Renal cortex interstitium (tissue), 15 donors: ENCODE data around the gene ALG1. TPM values are rescaled to one million over a fixed set of nuclear protein-coding genes. Genes with fewer than 3 reads are reported as not detected.

Experiments used
- DNase-seq, 11 donors: peaks; one replicate each; pipeline ENCODE4 v3.0.0-alpha.2; 2013; ENCODE audit warnings: low read depth in 9 of 11, low spot score in 4 of 11; ENCODE audit errors: extremely low read depth in 1 of 11
- long read RNA-seq, 16 experiments: transcript quantifications; one replicate each; lab custom pipeline, GENCODE V29; 2026
- polyA plus RNA-seq, 3 donors: library from polyadenylated mRNA; unstranded; fragments of 120-200 nt; gene quantifications; one replicate each; pipeline ENCODE4 v1.2.1, GENCODE V29; 2013; ENCODE audit not compliant: insufficient read length in 3 of 3

ALG1 gene, protein sequence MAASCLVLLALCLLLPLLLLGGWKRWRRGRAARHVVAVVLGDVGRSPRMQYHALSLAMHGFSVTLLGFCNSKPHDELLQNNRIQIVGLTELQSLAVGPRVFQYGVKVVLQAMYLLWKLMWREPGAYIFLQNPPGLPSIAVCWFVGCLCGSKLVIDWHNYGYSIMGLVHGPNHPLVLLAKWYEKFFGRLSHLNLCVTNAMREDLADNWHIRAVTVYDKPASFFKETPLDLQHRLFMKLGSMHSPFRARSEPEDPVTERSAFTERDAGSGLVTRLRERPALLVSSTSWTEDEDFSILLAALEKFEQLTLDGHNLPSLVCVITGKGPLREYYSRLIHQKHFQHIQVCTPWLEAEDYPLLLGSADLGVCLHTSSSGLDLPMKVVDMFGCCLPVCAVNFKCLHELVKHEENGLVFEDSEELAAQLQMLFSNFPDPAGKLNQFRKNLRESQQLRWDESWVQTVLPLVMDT
- 10 to 100 TPM; 21.9 to 26.6 (median 24.9) TPM for polyA plus RNA-seq
- long read RNA-seq, donor 1, partial matches to known transcripts = 0 of 3 reads
- long read RNA-seq, donor 1, other reads (novel, unspliced or antisense) = 0 of 3 reads
- long read RNA-seq, donor 2, transcript ALG1-201 (13 exons, 2,132 nt) = major isoform, 7 of 7 reads
- long read RNA-seq, donor 2, partial matches to known transcripts = 0 of 7 reads
- long read RNA-seq, donor 2, other reads (novel, unspliced or antisense) = 0 of 7 reads
- long read RNA-seq, donor 3, transcript ALG1-201 (13 exons, 2,132 nt) = major isoform, 7 of 8 reads
- long read RNA-seq, donor 3, partial matches to known transcripts = 0 of 8 reads
- long read RNA-seq, donor 3, other reads (novel, unspliced or antisense) = 0 of 8 reads
- long read RNA-seq, donor 4, transcript ALG1-201 (13 exons, 2,132 nt) = major isoform, 10 of 10 reads
- long read RNA-seq, donor 4, partial matches to known transcripts = 0 of 10 reads
- long read RNA-seq, donor 4, other reads (novel, unspliced or antisense) = 0 of 10 reads
- long read RNA-seq, donor 5 = 0 reads
- long read RNA-seq, donor 6, partial matches to known transcripts = 8 of 12 reads
- long read RNA-seq, donor 6, other reads (novel, unspliced or antisense) = 0 of 12 reads
- long read RNA-seq, donor 7, transcript ALG1-201 (13 exons, 2,132 nt) = major isoform, 11 of 11 reads
- long read RNA-seq, donor 7, partial matches to known transcripts = 0 of 11 reads
- long read RNA-seq, donor 7, other reads (novel, unspliced or antisense) = 0 of 11 reads
- long read RNA-seq, donor 8 = 0 reads
- long read RNA-seq, donor 9, transcript ALG1-201 (13 exons, 2,132 nt) = major isoform, 11 of 11 reads
- long read RNA-seq, donor 9, partial matches to known transcripts = 0 of 11 reads
- long read RNA-seq, donor 9, other reads (novel, unspliced or antisense) = 0 of 11 reads
- long read RNA-seq, donor 10, partial matches to known transcripts = 0 of 10 reads
- long read RNA-seq, donor 10, other reads (novel, unspliced or antisense) = 7 of 10 reads
- long read RNA-seq, donor 11, transcript ALG1-201 (13 exons, 2,132 nt) = major isoform, 9 of 9 reads
- long read RNA-seq, donor 11, partial matches to known transcripts = 0 of 9 reads
- long read RNA-seq, donor 11, other reads (novel, unspliced or antisense) = 0 of 9 reads
- long read RNA-seq, donor 12, partial matches to known transcripts = 0 of 4 reads
- long read RNA-seq, donor 12, other reads (novel, unspliced or antisense) = 0 of 4 reads
- long read RNA-seq, donor 13 = 0 reads
- long read RNA-seq, donor 14, transcript ALG1-201 (13 exons, 2,132 nt) = major isoform, 5 of 5 reads
- long read RNA-seq, donor 14, partial matches to known transcripts = 0 of 5 reads
- long read RNA-seq, donor 14, other reads (novel, unspliced or antisense) = 0 of 5 reads
- long read RNA-seq, donor 15, transcript ALG1-201 (13 exons, 2,132 nt) = major isoform, 6 of 6 reads
- long read RNA-seq, donor 15, partial matches to known transcripts = 0 of 6 reads
- long read RNA-seq, donor 15, other reads (novel, unspliced or antisense) = 0 of 6 reads
- long read RNA-seq, donor 16, transcript ALG1-201 (13 exons, 2,132 nt) = major isoform, 27 of 32 reads
- long read RNA-seq, donor 16, partial matches to known transcripts = 5 of 32 reads
- long read RNA-seq, donor 16, other reads (novel, unspliced or antisense) = 0 of 32 reads

DNA sequence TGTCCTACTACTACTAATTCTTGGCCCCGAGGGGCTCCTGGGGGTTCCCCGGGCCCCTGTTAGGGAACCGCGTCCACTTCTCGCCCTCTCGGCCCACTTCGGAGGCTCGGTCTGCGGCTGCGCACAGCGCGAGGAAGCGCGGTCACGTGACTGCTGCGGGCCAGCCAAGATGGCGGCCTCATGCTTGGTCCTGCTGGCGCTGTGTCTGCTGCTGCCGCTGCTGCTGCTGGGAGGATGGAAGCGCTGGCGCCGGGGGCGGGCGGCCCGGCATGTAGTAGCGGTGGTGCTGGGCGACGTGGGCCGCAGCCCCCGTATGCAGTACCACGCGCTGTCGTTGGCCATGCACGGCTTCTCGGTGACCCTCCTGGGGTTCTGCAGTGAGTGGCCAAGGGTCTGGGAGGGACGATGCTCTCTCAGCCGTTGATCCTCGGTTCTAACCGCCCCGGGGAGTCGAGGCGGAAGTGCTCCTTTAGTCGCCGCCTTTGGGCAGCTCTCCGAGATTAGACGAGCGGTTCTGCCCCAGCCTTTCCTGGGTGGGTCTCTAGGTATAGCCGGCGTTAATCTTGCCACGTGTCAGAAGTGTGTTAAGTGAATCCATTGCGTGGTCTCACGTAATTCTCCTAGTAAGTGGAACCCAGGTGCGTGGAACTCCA lies at the start of gene ALG1:
Gene ALG1 (plus strand): TSS at position 163 of the 653 bp plus-strand sequence. CDS start 7 bp downstream, at position 170.
- peak; percentile 66 to 88 (median 83) for DNase-seq

DNA sequence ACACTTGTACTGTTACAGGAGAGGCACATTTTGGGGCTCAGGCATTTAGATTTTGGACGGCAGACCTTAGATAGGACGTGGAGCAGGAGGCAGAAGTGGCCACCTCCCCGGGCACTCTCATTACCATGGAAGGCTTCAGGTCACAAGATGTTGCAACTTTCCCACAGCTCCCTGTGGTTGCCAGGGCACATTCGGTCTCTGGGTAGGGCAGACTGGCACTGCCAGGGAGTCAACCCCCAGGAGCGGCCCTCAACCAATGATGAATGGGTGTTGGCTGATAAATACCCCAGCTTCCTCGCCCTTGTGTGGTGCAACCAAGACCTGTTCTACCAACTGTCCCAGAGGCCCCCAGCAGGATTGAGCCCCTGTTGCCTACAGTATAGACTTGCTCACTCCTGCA lies 49.1 kb upstream of the ALG1 start:
- DNase-seq = no peak

- no peak for DNase-seq
Observed at GRCh38 chr16:5024632-5025031, 47.0 kb upstream of the ALG1 start.

DNA sequence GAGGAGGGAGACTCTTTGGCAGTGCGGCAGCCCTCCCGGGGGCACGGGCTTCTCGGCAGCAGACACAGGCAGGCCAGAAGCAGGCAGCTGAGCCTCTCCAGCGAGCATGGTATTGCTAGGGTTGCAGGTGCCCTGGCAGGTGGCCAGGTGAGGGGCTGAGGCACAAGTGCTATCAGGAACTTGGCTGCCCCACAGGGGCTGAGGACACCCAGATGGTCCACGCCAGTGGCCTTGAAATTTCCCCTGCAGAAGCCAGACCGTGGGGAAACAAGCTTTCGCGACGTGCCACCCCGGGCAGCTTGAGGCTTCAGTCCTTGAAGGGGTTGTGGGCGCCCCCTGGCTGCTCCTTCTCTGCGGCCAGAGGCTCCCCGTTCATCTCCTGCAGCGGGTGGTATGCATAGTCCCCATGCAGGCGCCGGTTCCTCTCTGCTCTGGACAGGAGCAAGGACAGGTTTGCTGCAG lies 46.4 kb upstream of the ALG1 start:
- no peak for DNase-seq

- DNase-seq = no peak
Observed at GRCh38 chr16:5026664-5027063, 45.0 kb upstream of the ALG1 start.

GRCh38 chr16:5027086-5027485 lies 44.6 kb upstream of the ALG1 start:
- DNase-seq = no peak

- no peak for DNase-seq
Observed at GRCh38 chr16:5027575-5028235, 43.9 kb upstream of the ALG1 start.

DNA sequence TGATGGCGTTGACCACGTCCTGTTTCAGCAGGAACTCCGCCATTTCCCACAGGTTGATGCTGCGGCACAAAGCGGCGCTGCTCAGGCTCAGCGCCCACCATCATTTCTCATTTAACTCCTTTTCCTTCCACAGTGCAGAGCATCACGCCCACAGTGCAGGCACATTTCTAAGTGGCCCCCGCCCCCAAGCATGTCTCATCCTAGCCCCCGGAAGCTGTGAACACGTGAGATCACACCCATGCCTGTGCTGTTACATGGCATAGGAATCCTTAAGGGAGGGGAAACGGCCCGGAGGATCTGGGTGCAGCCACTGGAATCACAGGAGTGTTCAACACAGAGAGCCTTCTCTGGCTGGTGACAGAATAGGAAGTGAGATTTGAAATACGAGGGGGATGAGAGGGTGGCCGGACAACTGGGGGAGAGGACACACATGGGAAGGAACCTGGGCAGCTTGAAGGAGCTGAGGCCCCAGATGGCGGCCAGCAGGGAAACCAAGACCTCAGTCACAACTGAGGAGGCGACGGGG lies 42.6 kb upstream of the ALG1 start:
- DNase-seq = no peak

- no peak for DNase-seq
Observed at GRCh38 chr16:5030251-5030870, 41.3 kb upstream of the ALG1 start.

DNA sequence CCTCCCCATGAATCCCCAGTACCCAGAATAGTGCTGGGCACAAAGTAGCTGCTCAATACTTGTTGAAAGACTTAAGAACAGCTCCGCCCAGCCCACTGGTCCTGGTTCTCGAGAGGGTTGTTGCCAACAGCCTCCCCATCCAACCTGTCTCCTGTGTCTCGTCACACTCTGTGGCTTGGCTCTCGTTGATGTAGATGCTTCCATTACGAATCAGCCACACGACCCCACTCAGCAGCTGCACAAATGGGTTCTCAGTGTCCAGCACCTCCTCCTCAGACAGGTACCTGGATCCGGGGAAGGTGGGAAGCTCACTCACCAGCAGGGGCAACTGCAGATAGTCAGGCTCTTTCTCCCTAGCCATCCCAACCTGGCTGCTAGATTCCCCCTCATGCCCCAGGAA lies 40.0 kb upstream of the ALG1 start:
- DNase-seq = no peak

- DNase-seq = no peak
Observed at GRCh38 chr16:5032748-5033167, 38.9 kb upstream of the ALG1 start.

GRCh38 chr16:5033256-5034166 lies 38.1 kb upstream of the ALG1 start, which contains the start of gene NAGPA:
NAGPA (minus strand) TSS chr16:5033935; CDS start chr16:5033914, 21 bp downstream.
- DNase-seq = peak; percentile 61 to 86 (median 77)

DNA sequence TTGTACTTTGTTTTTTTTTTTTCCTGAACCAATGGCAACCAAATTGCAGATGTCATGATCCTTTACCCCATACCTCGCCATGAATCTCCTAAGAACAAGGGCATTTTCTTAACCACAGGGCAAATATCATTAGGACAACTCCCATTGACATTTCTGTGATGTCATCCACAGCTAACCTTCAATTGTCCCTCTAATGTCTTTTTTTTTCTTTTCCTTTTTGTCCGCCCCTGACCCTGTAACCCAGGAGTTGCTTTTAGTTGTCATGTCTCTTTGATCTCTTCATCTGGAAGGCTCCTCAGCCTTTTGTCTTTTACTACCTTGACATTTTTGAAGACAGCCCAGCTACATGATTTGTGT lies 37.5 kb upstream of the ALG1 start:
- no peak for DNase-seq

- DNase-seq = no peak
Observed at GRCh38 chr16:5035909-5036227, 35.8 kb upstream of the ALG1 start.
